Lung (tissue), 12 donors: ENCODE results near the gene ATP6V1E1. TPM values are rescaled to one million over a fixed set of nuclear protein-coding genes. Genes with fewer than 3 reads are reported as not detected.

Experiments
- ATAC-seq: fragments of 200-7000 bp; cut with Tn5 transposase; one replicate; pipeline ENCODE4 v1.9.1; 2020; ENCODE audit warnings: moderate number of reproducible peaks; ENCODE audit not compliant: insufficient read depth, low FRiP score
- DNase-seq, 3 donors: peaks; one replicate each; pipeline ENCODE4 v3.0.0-alpha.2; 2013 to 2017
- H3K27ac ChIP-seq, 2 donors: one replicate each; pipeline ENCODE4 v1.5.1; 2013; ENCODE audit warnings: mild to moderate bottlenecking in 2 of 2, moderate library complexity in 2 of 2, control low read depth in 1 of 2, inconsistent platforms in 1 of 2, low read depth in 1 of 2, low read length in 1 of 2
- H3K27me3 ChIP-seq, 3 donors: one replicate each; pipeline ENCODE4 v1.5.1; 2013; ENCODE audit warnings: low read length in 2 of 3; ENCODE audit not compliant: control insufficient read depth in 3 of 3, insufficient read depth in 3 of 3
- H3K36me3 ChIP-seq, 4 donors: one replicate each; pipeline ENCODE4 v1.5.1; 2013; ENCODE audit warnings: low read length in 4 of 4, mild to moderate bottlenecking in 1 of 4, moderate library complexity in 1 of 4; ENCODE audit not compliant: control insufficient read depth in 4 of 4, insufficient read depth in 4 of 4
- H3K4me1 ChIP-seq, 5 donors: one replicate each; pipeline ENCODE4 v1.5.1; 2013; ENCODE audit warnings: low read length in 5 of 5, mild to moderate bottlenecking in 2 of 5, moderate library complexity in 1 of 5; ENCODE audit not compliant: control insufficient read depth in 5 of 5, insufficient read depth in 5 of 5
- H3K4me3 ChIP-seq: one replicate; pipeline ENCODE4 v1.5.1; 2013; ENCODE audit warnings: mild to moderate bottlenecking, control low read depth, moderate library complexity
- H3K9ac ChIP-seq, 2 donors: one replicate each; pipeline ENCODE4 v1.5.1; 2013; ENCODE audit warnings: low read length in 2 of 2, control low read depth in 1 of 2; ENCODE audit not compliant: insufficient read depth in 1 of 2
- H3K9me3 ChIP-seq, 4 donors: one replicate each; pipeline ENCODE4 v1.5.1; 2013; ENCODE audit warnings: low read length in 3 of 4, mild to moderate bottlenecking in 1 of 4, moderate library complexity in 1 of 4; ENCODE audit not compliant: control insufficient read depth in 4 of 4, insufficient read depth in 3 of 4
- CTCF ChIP-seq: IDR thresholded peaks from 2 replicates; pipeline ENCODE4 v1.5.1; 2012; ENCODE audit warnings: mild to moderate bottlenecking; ENCODE audit errors: control extremely low read depth, extremely low read depth
- WGBS, 2 donors: extraction: QIAGEN DNeasy Blood & Tissue Kit; methylation state at CpG; one replicate each; pipeline ENCODE4 v1.1.7; 2013; 5-methylcytosine and 5-hydroxymethylcytosine counted together
- polyA plus RNA-seq, 2 donors: library from polyadenylated mRNA; stranded (reverse); fragments of 200-250 nt; gene quantifications; one replicate each; pipeline ENCODE4 v1.2.1, GENCODE V29; 2013
- total RNA-seq, 2 donors: library from RNA; depleted of rRNA in 1 of 2; stranded (reverse); fragments of >200 nt in 1 of 2; gene quantifications; one replicate each; pipeline ENCODE4 v1.2.1, GENCODE V29; 2014 to 2021
- donor health status: control.
- donor health status: control.
- donor health status: Bipolar disorder and iron deficiency.
- donor health status: healthy.
- donor health status: DM: yes; HTN: yes; CAD: no.

The ATP6V1E1 gene
- total and polyA plus RNA-seq, 4 donors = 109 to 199 (median 124) TPM

GRCh38 chr22:17579535-17579981 is 49.0 kb downstream of the ATP6V1E1 start:
- no peak for TF ChIP-seq CTCF
- Histone ChIP-seq H3K27ac (no peak overlapping the region), H3K27me3 (no peaks in the 10 kb centered on the region), H3K4me1 (peaks cover 0 to 7% (median 0%) of the 10 kb centered on the region in 5 donors), H3K9ac (no peak overlapping the region), H3K4me3 (no peak overlapping the region), H3K36me3 (no peaks in the 10 kb centered on the region), H3K9me3 (no peaks in the 10 kb centered on the region)
- DNase-seq = no peak
- WGBS, 2 donors = 93% methylated on average over 14 of the region's 14 CpGs
- no peak for ATAC-seq

GRCh38 chr22:17578136-17578754 is 50.3 kb downstream of the ATP6V1E1 start:
- 57 to 73% methylated on average over 11 of the region's 11 CpGs for WGBS, 2 donors
- H3K9ac ChIP-seq = no peak overlapping the region
- H3K4me1 ChIP-seq = peaks cover 0 to 7% (median 0%) of the 10 kb centered on the region in 5 donors
- ATAC-seq = no peak
- H3K27ac ChIP-seq = peak overlapping the region; percentile 4 to 76
- H3K36me3 ChIP-seq = no peaks in the 10 kb centered on the region
- DNase-seq = peak; percentile 82 to 90 (median 85)
- no peaks in the 10 kb centered on the region for H3K9me3 ChIP-seq
- no peak for TF ChIP-seq CTCF
- H3K4me3 ChIP-seq = no peak overlapping the region
- H3K27me3 ChIP-seq = no peaks in the 10 kb centered on the region

GRCh38 chr22:17576470-17576869 is 52.1 kb downstream of the ATP6V1E1 start:
- Histone ChIP-seq H3K9me3 (no peaks in the 10 kb centered on the region), H3K27me3 (no peaks in the 10 kb centered on the region), H3K4me3 (no peak overlapping the region), H3K27ac (no peak overlapping the region), H3K9ac (no peak overlapping the region), H3K4me1 (peaks cover 2 to 9% (median 3%) of the 10 kb centered on the region in 5 donors), H3K36me3 (no peaks in the 10 kb centered on the region)
- ATAC-seq (no peak), DNase-seq (no peak)
- no peak for TF ChIP-seq CTCF
- 86 to 92% methylated on average over 6 of the region's 6 CpGs for WGBS, 2 donors

- H3K4me3 ChIP-seq = no peak overlapping the region
- no peak overlapping the region for H3K9ac ChIP-seq
- H3K36me3 ChIP-seq = no peaks in the 10 kb centered on the region
- peaks cover 3 to 11% (median 4%) of the 10 kb centered on the region in 5 donors for H3K4me1 ChIP-seq
- no peaks in the 10 kb centered on the region for H3K27me3 ChIP-seq
- no peak for TF ChIP-seq CTCF
- H3K27ac ChIP-seq = no peak overlapping the region
- H3K9me3 ChIP-seq = no peaks in the 10 kb centered on the region
- ATAC-seq = no peak
- no peak for DNase-seq
- WGBS, 2 donors = 87 to 93% methylated on average over 4 of the region's 4 CpGs
Measured at GRCh38 chr22:17575681-17576080, 52.9 kb downstream of the ATP6V1E1 start.
